SK-N-SH treated with all-trans-retinoic acid at 6 μM for 48 hours (cell line): Measurements from ENCODE around the gene USP35.
A peak's percentile ranks its signal among the peaks of the same experiment; 100 is the strongest.

Source experiments
- ATAC-seq: fragments of 200-7000 bp; cut with Tn5 transposase; 3 replicates; pipeline ENCODE4 v1.9.1; 2020; ENCODE audit warnings: mild to moderate bottlenecking, moderate library complexity
- ARNTL ChIP-seq: fragments of 450-650 bp; formaldehyde crosslinking; IDR thresholded peaks from 2 replicates; pipeline ENCODE4 v1.5.0; 2020; ENCODE audit warnings: low read depth, mild to moderate bottlenecking, moderate library complexity, borderline replicate concordance
- BACH2 ChIP-seq: fragments of 250-450 bp; sonication (Bioruptor Pico); IDR thresholded peaks from 2 replicates; pipeline ENCODE4 v1.9.0; 2021; ENCODE audit warnings: mild to moderate bottlenecking, borderline replicate concordance
- CSDC2 ChIP-seq: fragments of 250-450 bp; sonication (Bioruptor Pico); IDR thresholded peaks from 2 replicates; pipeline ENCODE4 v1.5.0; 2020; ENCODE audit warnings: mild to moderate bottlenecking, moderate library complexity
- GLIS3 ChIP-seq: fragments of 250-450 bp; sonication (Bioruptor Pico); IDR thresholded peaks from 2 replicates; pipeline ENCODE4 v1.5.0; 2020; ENCODE audit warnings: mild to moderate bottlenecking, moderate library complexity
- PPARA ChIP-seq: fragments of 250-450 bp; sonication (Bioruptor Pico); IDR thresholded peaks from 2 replicates; pipeline ENCODE4 v1.5.0; 2020; ENCODE audit warnings: mild to moderate bottlenecking, borderline replicate concordance
- SNAI2 ChIP-seq: fragments of 250-450 bp; sonication (Bioruptor Pico); IDR thresholded peaks from 2 replicates; pipeline ENCODE4 v1.5.0; 2020; ENCODE audit warnings: mild to moderate bottlenecking, moderate library complexity
- TCF4 ChIP-seq: fragments of 250-450 bp; sonication (Bioruptor Pico); IDR thresholded peaks from 2 replicates; pipeline ENCODE4 v1.8.0; 2021; ENCODE audit warnings: mild to moderate bottlenecking, moderate library complexity, borderline replicate concordance
- TOX ChIP-seq: fragments of 250-450 bp; sonication (Bioruptor Pico); IDR thresholded peaks from 2 replicates; pipeline ENCODE4 v1.8.0; 2021; ENCODE audit warnings: mild to moderate bottlenecking, moderate library complexity, borderline replicate concordance
- ZC3H10 ChIP-seq: fragments of 250-450 bp; sonication (Bioruptor Pico); IDR thresholded peaks from 2 replicates; pipeline ENCODE4 v1.5.1; 2021; ENCODE audit warnings: mild to moderate bottlenecking, moderate library complexity
- ZFP30 ChIP-seq: fragments of 450-650 bp; formaldehyde crosslinking; IDR thresholded peaks from 2 replicates; pipeline ENCODE4 v1.5.0; 2022; ENCODE audit warnings: mild to moderate bottlenecking, moderate library complexity
- ZNF565 ChIP-seq: fragments of 450-650 bp; formaldehyde crosslinking; conservative IDR thresholded peaks from 2 replicates; pipeline ENCODE4 v1.5.0; 2020; ENCODE audit warnings: low read depth, mild to moderate bottlenecking, moderate library complexity
- ZNF8 ChIP-seq: fragments of 450-650 bp; formaldehyde crosslinking; IDR thresholded peaks from 2 replicates; pipeline ENCODE4 v1.5.0; 2020; ENCODE audit warnings: mild to moderate bottlenecking, moderate library complexity
- TF ChIP-seq, protein P1 (sequence below): fragments of 250-450 bp; sonication (Bioruptor Pico); IDR thresholded peaks from 2 replicates; pipeline ENCODE4 v1.8.0; 2020; ENCODE audit warnings: mild to moderate bottlenecking, moderate library complexity, borderline replicate concordance
- TF ChIP-seq, protein P2 (sequence below): fragments of 250-450 bp; sonication (Bioruptor Pico); IDR thresholded peaks from 2 replicates; pipeline ENCODE4 v1.5.1; 2021; ENCODE audit warnings: mild to moderate bottlenecking, moderate library complexity
- TF ChIP-seq, protein P3 (sequence below): fragments of 250-450 bp; sonication (Bioruptor Pico); IDR thresholded peaks from 2 replicates; pipeline ENCODE4 v1.8.0; 2021; ENCODE audit warnings: low read depth, mild to moderate bottlenecking, moderate library complexity, borderline replicate concordance
- TF ChIP-seq, protein P4 (sequence below): fragments of 250-450 bp; sonication (Bioruptor Pico); IDR thresholded peaks from 2 replicates; pipeline ENCODE4 v1.5.0; 2020; ENCODE audit warnings: mild to moderate bottlenecking, moderate library complexity

Gene USP35

DNA sequence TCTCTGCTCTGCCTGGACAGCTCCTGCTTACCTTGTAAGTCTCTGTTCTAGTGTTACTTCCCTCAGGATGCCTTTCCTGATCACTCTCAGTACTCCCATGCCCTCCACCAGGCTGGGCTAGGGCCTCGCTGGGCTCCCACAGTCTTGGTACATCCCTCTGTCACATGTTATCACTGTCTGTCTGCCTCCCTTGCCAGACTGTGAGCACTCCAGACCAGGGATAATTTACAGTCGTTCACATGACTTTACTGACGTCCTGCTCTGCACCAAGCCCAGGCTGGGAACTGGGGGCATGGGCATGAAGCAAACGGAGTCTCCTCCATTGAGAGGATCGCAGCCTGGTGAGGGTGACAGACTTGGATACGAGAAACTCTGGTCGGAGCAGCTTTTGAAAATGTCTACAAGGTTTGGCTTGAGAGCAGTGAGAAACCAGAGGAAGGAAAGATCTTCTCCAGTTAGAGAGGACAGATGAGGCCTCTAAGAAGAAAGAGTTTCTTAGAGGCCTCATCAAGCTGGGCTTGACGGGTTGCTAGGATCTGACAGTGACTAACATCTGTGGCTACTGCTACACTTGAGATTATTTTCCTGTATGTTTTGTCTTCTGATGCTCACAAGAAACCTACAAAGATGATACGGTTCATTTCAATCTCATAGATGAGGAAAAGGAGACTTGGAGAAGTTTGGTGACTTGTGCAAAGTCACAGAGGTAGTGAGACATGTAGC, 12.5 kb downstream of the USP35 start:
- no peak for ATAC-seq
- TF ChIP-seq, protein P1, sequence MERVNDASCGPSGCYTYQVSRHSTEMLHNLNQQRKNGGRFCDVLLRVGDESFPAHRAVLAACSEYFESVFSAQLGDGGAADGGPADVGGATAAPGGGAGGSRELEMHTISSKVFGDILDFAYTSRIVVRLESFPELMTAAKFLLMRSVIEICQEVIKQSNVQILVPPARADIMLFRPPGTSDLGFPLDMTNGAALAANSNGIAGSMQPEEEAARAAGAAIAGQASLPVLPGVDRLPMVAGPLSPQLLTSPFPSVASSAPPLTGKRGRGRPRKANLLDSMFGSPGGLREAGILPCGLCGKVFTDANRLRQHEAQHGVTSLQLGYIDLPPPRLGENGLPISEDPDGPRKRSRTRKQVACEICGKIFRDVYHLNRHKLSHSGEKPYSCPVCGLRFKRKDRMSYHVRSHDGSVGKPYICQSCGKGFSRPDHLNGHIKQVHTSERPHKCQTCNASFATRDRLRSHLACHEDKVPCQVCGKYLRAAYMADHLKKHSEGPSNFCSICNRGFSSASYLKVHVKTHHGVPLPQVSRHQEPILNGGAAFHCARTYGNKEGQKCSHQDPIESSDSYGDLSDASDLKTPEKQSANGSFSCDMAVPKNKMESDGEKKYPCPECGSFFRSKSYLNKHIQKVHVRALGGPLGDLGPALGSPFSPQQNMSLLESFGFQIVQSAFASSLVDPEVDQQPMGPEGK: no peak
- TF ChIP-seq SNAI2: no peak

DNA sequence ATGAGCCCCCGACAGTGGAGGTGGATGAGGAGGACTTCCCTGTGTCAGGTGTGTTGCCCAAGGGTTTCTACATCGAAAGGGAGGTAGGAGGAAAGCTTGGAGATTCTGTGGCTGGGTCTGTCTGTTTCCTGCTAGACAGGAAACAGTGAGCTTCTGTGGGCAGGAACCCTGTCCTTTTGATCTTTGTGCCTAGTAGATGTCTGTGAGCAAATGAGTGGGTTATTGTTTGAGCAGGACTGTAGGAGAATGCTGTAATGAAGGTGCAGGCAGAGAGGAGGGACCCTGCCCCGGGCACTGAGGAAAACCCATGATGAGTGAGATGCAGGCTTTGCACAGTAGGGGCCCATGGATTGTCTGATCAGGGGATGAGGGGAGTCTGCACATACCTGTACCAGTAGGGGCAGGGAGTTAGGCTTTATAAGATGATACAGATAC, 14.0 kb downstream of the USP35 start:
- ATAC-seq: no peak
- TF ChIP-seq, protein P2, sequence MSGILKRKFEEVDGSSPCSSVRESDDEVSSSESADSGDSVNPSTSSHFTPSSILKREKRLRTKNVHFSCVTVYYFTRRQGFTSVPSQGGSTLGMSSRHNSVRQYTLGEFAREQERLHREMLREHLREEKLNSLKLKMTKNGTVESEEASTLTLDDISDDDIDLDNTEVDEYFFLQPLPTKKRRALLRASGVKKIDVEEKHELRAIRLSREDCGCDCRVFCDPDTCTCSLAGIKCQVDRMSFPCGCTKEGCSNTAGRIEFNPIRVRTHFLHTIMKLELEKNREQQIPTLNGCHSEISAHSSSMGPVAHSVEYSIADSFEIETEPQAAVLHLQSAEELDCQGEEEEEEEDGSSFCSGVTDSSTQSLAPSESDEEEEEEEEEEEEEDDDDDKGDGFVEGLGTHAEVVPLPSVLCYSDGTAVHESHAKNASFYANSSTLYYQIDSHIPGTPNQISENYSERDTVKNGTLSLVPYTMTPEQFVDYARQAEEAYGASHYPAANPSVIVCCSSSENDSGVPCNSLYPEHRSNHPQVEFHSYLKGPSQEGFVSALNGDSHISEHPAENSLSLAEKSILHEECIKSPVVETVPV (CRISPR knock-in tag): no peak
- TF ChIP-seq, protein P3, sequence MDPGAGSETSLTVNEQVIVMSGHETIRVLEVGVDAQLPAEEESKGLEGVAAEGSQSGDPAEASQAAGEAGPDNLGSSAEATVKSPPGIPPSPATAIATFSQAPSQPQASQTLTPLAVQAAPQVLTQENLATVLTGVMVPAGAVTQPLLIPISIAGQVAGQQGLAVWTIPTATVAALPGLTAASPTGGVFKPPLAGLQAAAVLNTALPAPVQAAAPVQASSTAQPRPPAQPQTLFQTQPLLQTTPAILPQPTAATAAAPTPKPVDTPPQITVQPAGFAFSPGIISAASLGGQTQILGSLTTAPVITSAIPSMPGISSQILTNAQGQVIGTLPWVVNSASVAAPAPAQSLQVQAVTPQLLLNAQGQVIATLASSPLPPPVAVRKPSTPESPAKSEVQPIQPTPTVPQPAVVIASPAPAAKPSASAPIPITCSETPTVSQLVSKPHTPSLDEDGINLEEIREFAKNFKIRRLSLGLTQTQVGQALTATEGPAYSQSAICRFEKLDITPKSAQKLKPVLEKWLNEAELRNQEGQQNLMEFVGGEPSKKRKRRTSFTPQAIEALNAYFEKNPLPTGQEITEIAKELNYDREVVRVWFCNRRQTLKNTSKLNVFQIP (CRISPR knock-in tag): no peak
- TF ChIP-seq ZFP30 (CRISPR knock-in tag) (no peak), TOX (no peak), TCF4 (no peak), ZC3H10 (CRISPR knock-in tag) (no peak), GLIS3 (CRISPR knock-in tag) (no peak), ZNF565 (no peak), ARNTL (no peak), SNAI2 (no peak), PPARA (no peak), CSDC2 (CRISPR knock-in tag) (no peak)
- TF ChIP-seq, protein P1: no peak

DNA sequence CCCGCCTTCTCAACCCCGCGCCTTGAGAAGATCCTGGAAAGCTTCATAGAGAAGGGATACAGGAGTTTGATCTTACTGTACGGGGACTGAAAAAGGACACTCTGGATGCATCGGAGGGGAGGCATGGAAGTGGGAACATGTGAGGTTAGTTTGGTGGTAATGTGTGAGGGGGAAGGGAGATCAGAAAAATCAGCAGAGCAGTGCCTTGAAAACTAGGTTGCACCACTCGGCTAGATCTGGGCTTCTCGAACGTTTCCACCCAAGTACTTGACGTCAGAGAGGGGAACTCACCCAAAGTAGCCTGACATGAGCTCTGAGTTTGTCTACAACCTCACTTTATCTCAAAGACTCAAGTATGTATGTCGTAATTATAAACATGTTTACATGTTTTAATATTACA, 14.5 kb downstream of the USP35 start:
- ATAC-seq: no peak
- TF ChIP-seq BACH2 (CRISPR knock-in tag) (no peak), ZNF8 (CRISPR knock-in tag) (no peak)
- TF ChIP-seq, protein P2 (CRISPR knock-in tag): no peak

DNA sequence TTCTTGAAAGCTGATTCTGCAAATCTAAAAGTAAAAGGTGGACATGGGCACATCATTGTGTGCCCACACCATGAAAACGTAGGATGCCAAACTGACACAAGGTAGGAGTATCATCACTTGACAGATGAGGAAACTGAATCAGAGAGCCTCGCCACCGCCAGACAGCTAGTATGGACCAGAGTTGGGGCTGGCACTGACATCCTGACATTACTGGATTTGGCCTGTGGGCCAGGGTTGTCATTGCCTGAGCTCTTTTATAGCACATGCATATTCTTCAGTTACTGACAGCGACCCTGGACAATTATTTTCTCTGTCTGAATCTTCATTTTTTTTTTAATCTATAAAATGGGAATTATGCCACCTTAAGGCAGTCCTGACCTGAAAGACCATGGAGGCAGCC, 16.5 kb downstream of the USP35 start:
- ATAC-seq: no peak
- TF ChIP-seq ZFP30 (CRISPR knock-in tag): no peak
- no peak for TF ChIP-seq ZNF565
- no peak for TF ChIP-seq GLIS3 (CRISPR knock-in tag)
- TF ChIP-seq SNAI2: no peak

DNA sequence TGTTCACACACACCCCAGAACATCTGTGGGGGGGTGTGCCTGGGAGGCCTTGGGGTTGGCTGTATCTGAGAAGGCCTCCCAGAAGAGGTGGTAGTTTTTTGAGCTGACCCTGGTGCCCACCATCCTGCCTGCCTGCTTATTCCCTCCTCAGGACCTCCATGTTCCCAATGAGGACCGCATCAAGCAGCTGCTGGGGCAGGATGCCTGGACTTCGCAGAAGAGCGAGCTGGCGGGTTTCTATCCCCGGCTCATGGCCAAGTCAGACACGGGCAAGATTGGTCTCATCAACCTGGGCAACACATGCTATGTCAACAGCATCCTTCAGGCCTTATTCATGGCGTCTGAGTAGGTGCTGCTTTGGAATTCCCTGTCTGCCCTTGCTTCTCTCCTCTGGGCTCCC, 17.0 kb downstream of the USP35 start:
- TF ChIP-seq SNAI2: no peak
- ATAC-seq: no peak

DNA sequence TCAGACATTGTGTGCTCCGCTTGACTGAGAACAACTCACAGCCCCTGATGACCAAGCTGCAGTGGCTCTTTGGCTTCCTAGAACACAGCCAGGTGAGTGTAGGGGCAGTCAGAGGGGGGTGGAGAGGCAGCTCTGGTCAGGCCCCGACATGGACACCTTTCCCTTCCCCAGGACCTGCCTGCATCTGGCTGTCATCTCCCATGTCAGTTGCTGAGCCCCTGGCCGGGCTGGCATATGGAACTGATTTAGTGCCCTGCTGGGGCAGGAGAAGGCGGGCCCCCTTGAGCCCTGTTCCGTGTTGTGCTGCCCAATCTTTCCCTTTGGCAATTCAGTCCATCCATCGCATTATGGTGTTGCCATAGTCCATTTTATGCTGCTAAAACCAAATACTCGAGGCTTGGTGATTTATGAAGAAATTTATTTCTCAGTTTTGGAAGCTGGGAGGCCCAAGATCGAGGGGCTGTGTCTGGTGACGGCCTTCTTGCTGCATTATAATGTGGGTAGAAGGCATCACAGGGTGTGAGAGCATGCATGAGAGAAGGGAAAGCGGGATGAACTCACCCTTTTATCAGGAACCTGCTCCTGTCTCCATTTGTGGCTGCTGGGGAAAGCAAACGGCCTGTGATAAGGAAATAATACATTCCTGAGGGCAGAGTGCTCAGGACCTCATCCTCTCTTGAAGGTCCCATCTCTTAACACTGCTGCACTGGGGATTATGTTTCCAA, 19.0 kb downstream of the USP35 start:
- no peak for TF ChIP-seq ARNTL
- TF ChIP-seq, protein P4, sequence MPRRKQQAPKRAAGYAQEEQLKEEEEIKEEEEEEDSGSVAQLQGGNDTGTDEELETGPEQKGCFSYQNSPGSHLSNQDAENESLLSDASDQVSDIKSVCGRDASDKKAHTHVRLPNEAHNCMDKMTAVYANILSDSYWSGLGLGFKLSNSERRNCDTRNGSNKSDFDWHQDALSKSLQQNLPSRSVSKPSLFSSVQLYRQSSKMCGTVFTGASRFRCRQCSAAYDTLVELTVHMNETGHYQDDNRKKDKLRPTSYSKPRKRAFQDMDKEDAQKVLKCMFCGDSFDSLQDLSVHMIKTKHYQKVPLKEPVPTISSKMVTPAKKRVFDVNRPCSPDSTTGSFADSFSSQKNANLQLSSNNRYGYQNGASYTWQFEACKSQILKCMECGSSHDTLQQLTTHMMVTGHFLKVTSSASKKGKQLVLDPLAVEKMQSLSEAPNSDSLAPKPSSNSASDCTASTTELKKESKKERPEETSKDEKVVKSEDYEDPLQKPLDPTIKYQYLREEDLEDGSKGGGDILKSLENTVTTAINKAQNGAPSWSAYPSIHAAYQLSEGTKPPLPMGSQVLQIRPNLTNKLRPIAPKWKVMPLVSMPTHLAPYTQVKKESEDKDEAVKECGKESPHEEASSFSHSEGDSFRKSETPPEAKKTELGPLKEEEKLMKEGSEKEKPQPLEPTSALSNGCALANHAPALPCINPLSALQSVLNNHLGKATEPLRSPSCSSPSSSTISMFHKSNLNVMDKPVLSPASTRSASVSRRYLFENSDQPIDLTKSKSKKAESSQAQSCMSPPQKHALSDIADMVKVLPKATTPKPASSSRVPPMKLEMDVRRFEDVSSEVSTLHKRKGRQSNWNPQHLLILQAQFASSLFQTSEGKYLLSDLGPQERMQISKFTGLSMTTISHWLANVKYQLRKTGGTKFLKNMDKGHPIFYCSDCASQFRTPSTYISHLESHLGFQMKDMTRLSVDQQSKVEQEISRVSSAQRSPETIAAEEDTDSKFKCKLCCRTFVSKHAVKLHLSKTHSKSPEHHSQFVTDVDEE (CRISPR knock-in tag): peak; percentile 26; the same call in 1 of the 2 replicates
- no peak for TF ChIP-seq TOX
- TF ChIP-seq TCF4: peak; percentile 62; the same call in 1 of the 2 replicates
- TF ChIP-seq, protein P2 (CRISPR knock-in tag): no peak
- no peak for TF ChIP-seq PPARA

More for the DNA sequence above, 19.0 kb downstream of the USP35 start:
- ATAC-seq: peak; percentile 41
